HG03442 (cell line): ENCODE data around the gene SLC35E3.
A peak's percentile ranks its signal among the peaks of the same experiment; 100 is the strongest.
"Not testable (repeated sequence)": the region's sequence is repeated elsewhere in the genome, so short reads cannot be mapped to it uniquely, and the experiment has no call there.

ENCODE experiments used
- ATAC-seq: cut with Tn5 transposase; IDR thresholded peaks from one replicate; pipeline ENCODE4 v1.9.1; 2021; ENCODE audit warnings: mild to moderate bottlenecking, moderate library complexity; ENCODE audit not compliant: unreplicated experiment

SLC35E3 gene

DNA sequence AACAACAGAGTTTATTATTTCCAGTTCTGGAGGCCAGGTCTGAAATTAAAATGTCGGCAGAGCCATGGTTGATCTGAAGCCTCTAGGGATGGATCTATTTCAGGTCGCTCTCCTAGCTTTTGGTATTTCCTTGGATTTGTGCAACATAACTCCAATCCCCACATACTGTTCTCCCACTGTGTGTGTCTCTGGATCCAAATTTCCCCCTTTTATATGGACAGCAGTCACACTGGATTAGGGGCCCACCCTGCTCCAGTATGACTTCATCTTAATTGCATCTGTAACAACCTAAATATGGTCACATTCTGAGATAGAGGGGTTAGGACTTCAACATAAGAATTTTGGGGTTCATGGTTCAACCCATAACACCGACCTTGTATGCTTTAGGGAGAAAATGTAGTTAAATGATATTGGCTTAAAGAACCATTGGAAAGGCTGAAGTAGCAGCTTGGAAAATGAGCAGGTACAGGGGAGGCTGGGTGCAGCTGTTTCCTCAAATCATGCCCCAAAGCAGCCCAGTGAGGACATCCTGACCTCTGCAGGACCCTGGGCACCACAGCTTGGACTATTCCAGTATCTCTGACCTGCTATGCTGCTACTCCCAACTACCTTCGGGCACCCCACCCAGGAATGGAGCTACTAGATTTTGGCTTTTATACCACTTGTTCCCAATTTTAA lies 48.1 kb downstream of the SLC35E3 start:
- ATAC-seq = no peak

DNA sequence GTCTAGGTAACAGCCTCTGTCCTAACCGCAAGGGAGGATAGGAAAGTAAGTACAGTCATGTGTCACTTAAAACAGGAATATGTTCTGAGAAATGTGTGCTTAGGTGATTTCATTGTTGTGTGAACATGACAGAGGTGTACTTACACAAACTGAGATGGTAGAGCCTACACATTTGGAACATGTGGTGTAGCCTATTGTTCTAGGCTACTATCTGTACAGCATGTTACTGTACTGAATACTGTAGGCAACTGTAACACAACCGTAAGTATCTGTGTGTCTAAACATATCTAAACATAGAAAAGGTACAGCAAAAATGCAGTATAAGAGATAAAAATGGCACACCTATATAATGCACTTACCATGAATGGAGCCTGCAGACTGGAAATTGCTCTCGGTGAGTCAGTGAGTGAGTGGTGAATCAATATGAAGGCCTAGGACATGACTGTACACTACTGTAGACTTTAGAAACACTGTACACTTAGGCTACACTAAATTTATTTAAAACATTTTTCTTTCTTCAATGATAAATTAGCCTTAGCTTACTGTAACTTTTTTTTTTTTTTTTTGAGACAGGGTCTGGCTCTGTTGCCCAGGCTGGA lies 48.8 kb downstream of the SLC35E3 start:
- ATAC-seq = no peak

DNA sequence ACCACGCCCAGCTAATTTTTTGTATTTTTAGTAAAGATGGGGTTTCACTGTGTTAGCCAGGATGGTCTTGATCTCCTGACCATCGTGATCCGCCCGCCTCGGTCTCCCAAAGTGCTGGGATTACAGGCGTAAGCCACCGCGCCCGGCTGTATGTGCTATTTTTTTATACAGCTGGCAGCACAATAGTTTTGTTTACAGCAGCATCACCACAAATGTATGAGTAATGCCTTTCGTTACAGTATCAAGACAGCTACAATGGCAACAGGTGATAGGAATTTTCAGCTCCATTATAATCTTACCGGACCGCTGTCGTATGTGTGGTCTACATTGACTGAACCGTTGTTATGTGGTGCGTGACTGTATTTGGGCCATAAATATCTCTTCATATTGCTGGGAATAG lies 50.4 kb downstream of the SLC35E3 start:
- no peak for ATAC-seq

DNA sequence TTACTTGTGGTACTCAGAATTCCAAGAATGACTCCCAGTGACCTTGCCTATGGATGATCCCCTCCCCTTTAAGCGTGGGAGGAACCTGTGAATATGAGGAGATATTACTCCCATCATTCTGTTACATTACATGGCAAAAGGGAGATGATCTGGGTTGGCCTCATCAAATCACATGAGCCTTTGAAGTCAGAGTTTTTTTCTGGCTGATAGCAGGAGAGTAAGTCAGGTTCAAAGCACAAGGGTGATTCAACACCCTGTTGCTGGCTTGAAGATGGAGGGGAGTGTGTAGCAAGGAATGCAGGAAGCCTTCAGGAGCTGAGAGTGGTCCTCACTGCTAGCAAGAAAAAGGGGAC lies 52.9 kb downstream of the SLC35E3 start:
- no peak for ATAC-seq

DNA sequence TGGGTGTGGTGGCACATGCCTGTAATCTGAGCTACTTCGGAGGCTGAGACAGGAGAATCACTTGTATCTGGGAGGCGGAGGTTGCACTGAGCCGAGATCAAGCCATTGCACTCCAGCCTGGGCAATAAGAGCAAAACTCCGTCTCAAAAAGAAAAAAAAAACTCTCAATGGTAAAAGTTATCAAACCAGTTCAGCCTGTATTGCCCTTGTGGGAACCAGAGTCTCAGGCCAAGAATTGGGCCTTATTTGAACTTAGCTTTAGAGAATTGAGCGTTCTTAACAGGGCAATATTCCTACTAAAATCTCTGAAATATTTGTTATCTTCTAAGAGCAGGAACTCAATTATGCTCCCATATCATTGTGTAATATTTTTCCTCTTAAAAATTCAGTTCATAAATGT lies 54.3 kb downstream of the SLC35E3 start:
- no peak for ATAC-seq

DNA sequence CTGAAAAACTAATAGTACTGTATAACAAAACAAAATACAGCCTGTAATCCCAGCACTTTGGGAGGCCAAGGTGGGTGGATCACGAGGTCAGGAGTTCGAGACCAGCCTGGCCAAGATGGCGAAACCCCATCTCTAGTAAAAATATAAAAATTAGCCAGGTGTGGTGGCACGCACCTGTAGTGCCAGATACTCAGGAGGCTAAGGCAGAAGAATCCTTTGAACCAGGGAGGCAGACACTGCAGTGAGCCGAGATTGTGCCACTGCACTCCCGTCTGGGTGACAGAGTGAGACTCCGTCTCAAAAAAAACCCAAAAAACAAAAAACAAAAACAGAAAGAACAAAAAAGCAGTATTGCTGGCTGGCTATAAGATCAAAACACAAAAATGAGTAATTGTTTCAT lies 55.1 kb downstream of the SLC35E3 start:
- not testable (repeated sequence) for ATAC-seq

DNA sequence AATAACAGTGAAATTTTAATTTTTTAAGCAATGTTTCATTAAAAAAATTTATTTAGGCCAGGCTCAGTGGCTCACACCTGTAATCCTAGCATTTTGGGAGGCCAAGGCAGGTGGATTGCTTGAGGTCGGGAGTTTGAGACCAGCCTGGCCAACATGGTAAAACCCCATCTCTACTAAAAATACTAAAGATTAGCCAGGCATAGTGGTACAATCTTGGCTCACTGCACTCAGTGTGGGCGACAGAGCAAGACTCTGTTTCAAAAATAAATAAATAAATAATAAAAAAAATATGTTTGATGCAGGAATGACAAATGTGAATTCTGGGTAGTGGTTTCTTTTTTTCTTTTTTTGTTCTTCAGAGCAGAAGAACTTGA lies 56.4 kb downstream of the SLC35E3 start:
- not testable (repeated sequence) for ATAC-seq

DNA sequence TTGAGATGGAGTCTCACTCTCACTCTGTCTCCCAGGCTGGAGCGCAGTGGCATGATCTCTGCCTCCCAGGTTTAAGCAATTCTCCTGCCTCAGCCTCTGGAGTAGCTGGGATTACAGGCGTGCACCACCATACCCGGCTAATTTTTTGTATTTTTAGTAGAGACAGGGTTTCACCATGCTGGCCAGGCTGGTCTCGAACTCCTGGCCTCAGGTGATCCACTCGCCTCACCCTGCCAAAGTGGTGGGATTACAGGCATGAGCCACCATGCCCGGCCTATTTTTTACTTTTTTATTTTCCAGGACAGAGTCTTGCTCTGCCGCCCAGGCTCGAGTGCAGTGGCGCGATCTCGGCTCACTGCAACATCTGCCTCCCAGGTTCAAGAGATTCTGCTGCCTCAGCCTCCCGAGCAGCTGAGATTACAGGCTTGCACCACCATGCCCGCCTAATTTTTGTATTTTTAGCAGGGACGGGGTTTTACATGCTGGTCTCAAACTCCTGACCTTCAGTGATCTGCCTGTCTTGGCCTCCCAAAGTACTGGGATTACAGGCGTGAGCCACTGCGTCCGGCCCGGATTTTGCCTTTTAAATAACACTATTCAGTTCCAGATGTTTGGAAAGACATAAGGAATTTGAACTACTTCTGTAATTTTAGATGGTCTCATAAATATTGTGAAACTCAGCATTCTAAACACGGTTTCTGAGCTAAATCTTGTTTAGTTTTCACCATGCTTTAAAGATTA lies 57.1 kb downstream of the SLC35E3 start:
- not testable (repeated sequence) for ATAC-seq

DNA sequence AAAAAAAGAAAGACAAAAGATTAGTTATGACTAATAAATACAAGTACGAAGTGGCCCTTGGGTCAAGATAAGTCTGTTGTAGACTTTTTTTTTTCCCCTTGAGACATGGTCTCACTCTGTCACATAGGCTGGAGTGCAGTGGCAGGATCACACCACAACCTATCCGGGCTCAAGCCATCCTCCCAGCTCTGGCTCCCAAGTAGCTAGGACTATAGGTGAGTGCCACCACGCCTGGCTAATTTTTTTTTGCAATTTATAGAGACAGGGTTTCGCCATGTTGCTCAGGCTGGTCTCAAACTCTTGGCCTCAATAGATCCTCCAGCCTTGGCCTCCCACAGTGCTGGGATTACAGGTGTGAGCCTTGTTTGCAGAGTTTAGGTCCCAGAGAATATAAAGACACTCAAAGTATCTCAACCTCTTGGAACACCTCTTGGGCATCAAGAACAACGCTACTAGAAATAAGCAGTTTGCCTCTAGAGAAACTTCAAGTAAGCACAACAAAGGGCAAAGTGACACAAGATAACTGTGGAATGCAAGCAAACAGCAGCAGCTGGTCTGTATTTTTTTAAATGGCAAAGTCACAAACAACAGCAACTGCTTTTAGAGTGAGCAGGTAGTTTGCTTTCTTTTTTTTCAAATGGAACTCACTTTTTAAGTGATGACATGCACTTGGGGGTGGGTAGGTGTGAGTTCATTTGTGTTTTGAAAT lies 58.1 kb downstream of the SLC35E3 start:
- no peak for ATAC-seq

DNA sequence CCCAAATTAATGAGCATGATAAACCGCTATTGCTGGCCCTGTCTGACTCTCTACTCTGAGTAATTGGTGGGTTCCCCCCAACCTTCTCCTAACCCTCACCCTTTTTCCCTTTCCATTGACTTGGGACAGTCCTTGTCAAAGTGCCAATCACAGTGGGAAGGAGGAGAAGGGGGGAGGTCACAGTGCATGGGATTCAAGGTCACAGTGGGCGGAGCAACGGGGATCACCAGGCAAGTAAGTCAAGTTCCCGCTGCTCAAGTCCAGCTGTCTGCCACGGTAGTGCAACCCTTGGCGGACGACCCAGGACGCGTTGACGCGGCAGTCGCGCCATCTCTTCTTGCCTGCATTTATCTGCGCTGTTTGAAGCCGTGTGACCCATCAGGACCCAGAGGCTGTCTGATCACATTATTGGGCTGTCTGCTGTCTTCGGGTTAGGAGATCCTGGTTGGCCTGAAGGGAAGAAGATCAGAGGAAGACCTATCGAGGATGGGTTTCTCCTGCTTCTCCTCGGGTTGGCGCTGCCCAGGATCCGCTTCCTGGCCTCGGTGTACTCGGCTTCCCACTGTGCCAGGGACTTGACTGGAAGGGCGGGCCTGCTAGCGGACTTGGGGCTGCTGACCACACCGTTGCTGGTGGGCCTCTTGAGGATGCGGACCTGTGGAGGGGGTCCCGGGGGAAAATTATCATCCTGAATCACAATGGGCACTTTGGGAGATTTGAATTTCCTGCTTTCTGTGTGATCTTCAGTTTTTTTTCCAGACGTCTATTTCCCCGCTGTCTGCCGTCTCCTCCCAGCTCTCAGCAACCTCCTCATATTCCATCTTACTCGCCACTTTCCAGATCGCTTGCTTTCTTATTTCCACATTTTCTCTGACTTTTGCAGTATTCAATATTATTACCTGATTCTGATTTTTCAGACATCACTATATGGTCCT lies 58.9 kb downstream of the SLC35E3 start:
- no peak for ATAC-seq

DNA sequence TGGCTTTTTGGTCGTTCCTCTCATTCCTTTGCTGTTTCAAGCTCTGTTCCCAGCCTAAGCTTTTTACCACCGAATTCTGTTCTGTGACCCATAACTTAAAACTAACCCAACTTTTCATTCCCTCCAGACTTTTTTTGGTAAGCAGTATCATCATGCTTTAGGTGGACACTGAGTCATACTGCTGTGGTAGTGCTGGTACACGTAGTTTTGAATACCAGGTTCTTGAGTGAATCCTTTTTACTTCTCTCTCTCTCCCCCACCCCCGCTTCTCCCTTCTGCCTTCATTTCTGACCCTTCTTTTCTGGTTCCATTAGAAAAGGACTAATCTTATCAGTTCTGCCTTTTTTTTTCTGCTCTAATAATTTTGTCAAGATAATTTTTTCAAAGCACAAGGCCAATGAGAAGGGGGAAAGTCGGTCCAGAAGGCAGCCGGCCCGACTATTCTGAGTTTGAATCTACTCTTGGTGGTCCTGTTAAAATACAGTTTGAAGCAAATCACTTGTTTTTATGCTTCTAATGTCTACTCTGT lies 59.7 kb downstream of the SLC35E3 start:
- no peak for ATAC-seq

DNA sequence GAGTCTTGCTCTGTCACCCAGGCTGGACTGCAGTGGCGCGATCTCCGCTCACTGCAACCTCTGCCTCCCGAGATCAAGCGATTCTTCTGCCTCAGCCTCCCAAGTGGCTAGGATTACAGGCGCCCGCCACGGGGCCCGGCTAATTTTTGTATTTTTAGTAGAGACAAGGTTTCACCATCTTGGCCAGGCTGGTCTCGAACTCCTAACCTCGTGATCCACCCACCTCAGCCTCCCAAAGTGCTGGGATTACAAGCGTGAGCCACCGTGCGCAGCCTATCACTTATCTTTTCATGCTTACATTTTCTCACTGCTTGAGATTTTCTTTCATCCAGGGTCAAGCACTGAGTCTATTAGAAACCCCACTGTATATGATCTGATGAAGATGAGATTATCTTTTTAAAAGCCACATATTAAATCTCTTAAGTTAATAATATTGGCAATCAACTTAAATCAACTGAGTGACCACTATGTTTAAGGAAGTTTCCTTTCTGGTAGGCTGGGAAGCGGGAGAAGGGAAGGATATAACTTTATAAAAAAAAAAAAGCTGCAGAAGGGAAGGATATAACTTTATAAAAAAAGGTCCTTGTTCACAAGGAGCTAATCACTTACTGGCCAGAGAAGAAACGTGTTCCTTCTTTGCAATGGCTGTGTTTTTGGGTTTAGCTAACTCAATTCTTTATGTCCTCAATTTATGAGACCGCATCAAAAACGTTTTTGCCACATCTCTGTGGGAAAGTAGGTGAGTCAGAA lies 60.7 kb downstream of the SLC35E3 start:
- ATAC-seq = no peak

DNA sequence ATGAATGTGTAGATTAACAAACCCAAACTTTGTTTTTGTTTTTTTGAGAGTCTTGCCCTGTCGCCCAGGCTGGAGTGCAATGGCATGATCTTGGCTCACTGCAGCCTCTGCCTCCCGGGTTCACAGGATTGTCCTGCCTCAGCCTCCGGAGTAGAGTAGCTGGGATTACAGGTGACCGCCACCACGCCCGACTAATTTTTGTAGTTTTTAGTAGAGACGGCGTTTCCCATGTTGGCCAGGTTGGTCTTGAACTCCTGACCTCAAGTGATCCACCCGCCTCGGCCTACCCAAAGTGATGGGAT lies 61.2 kb downstream of the SLC35E3 start:
- not testable (repeated sequence) for ATAC-seq

DNA sequence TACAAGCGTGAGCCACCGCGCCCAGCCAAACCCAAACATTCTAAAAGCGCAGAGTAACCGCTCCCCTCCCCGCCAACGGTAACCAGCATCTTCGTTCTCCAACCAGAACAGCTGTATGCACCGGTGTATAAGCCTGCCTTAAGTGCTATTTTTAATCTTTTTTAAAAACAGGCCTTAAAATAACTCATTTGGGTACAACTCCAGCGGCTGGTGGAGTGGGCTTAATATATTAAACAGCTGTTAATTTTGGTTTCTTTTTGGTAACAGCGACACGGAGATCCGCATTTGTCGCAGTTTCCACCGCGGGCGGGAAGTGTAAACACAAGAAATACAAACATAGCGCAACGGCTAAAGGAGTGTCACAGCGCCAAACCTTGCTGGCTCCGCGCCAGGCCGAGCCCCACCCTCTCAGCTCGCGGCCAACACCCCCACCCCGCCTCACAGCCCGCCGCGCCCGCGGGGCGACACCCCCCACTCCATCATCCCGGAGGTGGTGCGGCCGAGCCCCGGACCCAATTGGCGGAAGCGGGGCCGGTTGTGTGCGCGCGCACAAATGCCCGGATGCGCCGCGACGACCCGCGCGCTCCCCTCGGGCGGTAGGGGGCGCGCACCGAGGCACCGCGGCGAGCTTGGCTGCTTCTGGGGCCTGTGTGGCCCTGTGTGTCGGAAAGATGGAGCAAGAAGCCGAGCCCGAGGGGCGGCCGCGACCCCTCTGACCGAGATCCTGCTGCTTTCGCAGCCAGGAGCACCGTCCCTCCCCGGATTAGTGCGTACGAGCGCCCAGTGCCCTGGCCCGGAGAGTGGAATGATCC lies 61.8 kb downstream of the SLC35E3 start, which contains the start of gene MDM2:
MDM2 (plus strand) TSS at position 602 of the 812 bp plus-strand sequence. CDS start 301 bp downstream, outside the sequence.
- peak; percentile 69 for ATAC-seq

DNA sequence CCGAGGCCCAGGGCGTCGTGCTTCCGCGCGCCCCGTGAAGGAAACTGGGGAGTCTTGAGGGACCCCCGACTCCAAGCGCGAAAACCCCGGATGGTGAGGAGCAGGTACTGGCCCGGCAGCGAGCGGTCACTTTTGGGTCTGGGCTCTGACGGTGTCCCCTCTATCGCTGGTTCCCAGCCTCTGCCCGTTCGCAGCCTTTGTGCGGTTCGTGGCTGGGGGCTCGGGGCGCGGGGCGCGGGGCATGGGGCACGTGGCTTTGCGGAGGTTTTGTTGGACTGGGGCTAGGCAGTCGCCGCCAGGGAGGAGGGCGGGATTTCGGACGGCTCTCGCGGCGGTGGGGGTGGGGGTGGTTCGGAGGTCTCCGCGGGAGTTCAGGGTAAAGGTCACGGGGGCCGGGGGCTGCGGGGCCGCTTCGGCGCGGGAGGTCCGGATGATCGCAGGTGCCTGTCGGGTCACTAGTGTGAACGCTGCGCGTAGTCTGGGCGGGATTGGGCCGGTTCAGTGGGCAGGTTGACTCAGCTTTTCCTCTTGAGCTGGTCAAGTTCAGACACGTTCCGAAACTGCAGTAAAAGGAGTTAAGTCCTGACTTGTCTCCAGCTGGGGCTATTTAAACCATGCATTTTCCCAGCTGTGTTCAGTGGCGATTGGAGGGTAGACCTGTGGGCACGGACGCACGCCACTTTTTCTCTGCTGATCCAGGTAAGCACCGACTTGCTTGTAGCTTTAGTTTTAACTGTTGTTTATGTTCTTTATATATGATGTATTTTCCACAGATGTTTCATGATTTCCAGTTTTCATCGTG lies 62.6 kb downstream of the SLC35E3 start:
- peak; percentile 53 for ATAC-seq

DNA sequence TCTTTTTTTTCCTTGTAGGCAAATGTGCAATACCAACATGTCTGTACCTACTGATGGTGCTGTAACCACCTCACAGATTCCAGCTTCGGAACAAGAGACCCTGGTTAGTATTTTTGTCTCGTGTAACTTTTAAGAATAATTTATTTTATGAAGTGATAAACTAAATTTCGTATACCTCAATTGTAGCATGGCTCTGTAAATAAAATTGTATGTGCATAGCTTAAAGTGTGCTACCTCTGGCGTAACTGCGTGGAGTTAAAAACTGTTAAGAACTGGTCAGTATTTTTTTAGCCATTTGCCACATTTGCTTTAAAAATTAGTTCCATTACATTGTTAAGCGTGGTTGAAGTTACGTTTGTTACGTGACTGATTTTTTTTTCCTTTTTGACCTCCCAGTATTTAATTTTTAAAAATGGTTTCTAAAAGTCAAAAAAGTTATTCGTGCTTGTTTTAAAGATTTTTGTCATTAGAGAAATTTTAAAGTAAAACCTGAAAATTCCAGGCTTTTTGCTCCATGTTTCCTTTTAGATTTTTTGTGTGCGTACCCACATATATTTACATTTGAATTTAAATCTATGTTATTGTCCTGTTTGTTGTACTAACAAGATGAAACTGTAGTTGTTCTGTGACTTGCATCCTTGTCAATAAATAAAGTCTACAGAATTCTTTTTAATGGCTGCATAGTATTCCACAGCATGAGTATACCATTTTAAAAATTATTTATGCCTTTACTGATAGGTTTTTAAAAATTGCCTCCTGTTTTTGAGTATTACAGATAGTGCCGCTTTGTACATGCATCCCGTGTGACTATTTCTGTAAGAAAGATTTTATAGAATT lies 63.4 kb downstream of the SLC35E3 start:
- no peak for ATAC-seq

DNA sequence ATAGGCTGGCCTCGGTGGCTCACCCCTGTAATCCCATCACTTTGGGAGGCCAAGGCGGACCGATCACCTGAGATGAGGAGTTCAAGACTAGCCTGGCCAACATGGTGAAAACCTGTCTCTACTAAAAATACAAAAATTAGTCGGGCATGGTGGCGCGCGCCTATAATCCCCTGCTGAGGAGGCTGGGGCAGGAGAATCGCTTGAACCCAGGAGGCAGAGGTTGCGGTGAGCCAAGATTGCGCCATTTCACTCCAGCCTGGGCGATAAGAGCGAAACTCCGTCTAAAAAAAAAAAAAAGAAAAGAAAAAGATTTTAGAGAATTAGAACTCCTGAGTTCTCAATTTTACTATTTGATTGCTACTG lies 64.0 kb downstream of the SLC35E3 start:
- ATAC-seq = not testable (repeated sequence)
